GM23338 (cell line): Measurements from ENCODE around the gene GPATCH1. TPM values are rescaled to one million over a fixed set of nuclear protein-coding genes. Genes with fewer than 3 reads are reported as not detected.

Experiments used
- ATAC-seq: fragments of 200-7000 bp; cut with Tn5 transposase; 3 replicates; pipeline ENCODE4 v1.9.1; 2020
- DNase-seq: peaks from one replicate; pipeline ENCODE4 v3.0.0-alpha.2; 2015; ENCODE audit warnings: low spot score
- H2AFZ ChIP-seq: fragments of 200-600 bp; sonication (generic); 2 replicates; pipeline ENCODE4 v1.8.0; 2016; ENCODE audit warnings: antibody characterized with exemption, mild to moderate bottlenecking, moderate library complexity
- H3F3A ChIP-seq: fragments of 200-600 bp; sonication (generic); replicated peaks from 2 replicates; pipeline ENCODE4 v1.8.0; 2017; ENCODE audit warnings: antibody characterized with exemption, mixed run types, low read depth
- H3K27ac ChIP-seq: fragments of 200-600 bp; sonication (generic); 2 replicates; pipeline ENCODE4 v1.6.1; 2016; ENCODE audit warnings: low read depth
- H3K27me3 ChIP-seq: fragments of 200-600 bp; sonication (generic); 2 replicates; pipeline ENCODE4 v1.8.0; 2016; ENCODE audit warnings: mild to moderate bottlenecking, mixed run types, moderate library complexity; ENCODE audit not compliant: insufficient read depth
- H3K36me3 ChIP-seq: fragments of 200-600 bp; sonication (generic); 2 replicates; pipeline ENCODE4 v1.8.0; 2016; ENCODE audit warnings: mild to moderate bottlenecking; ENCODE audit not compliant: insufficient read depth
- H3K4me1 ChIP-seq: fragments of 200-600 bp; sonication (generic); 2 replicates; pipeline ENCODE4 v1.8.0; 2016; ENCODE audit warnings: mild to moderate bottlenecking, moderate library complexity; ENCODE audit not compliant: insufficient read depth
- H3K4me2 ChIP-seq: fragments of 200-600 bp; sonication (generic); 2 replicates; pipeline ENCODE4 v1.7.1; 2017; ENCODE audit warnings: mixed run types
- H3K4me3 ChIP-seq: fragments of 200-600 bp; sonication (generic); 2 replicates; pipeline ENCODE4 v1.6.1; 2016; ENCODE audit warnings: mixed run types
- H3K79me2 ChIP-seq: fragments of 200-600 bp; sonication (generic); replicated peaks from 2 replicates; pipeline ENCODE4 v1.8.0; 2017; ENCODE audit warnings: mild to moderate bottlenecking; ENCODE audit not compliant: insufficient read depth
- H3K9me2 ChIP-seq: fragments of 200-600 bp; sonication (generic); 2 replicates; pipeline ENCODE4 v1.8.0; 2017; ENCODE audit not compliant: insufficient read depth
- H4K20me1 ChIP-seq: fragments of 200-600 bp; sonication (generic); replicated peaks from 2 replicates; pipeline ENCODE4 v1.8.0; 2017; ENCODE audit warnings: mild to moderate bottlenecking; ENCODE audit not compliant: insufficient read depth
- H3K27ac Mint-ChIP-seq: 2 replicates; pipeline ENCODE4 v1.8.0; 2020; ENCODE audit warnings: inconsistent platforms, mild to moderate bottlenecking, moderate library complexity, mixed read lengths
- H3K27me3 Mint-ChIP-seq: 3 replicates; pipeline ENCODE4 v1.8.0; 2022; ENCODE audit warnings: low read depth, mild to moderate bottlenecking, moderate library complexity, mixed read lengths, inconsistent platforms; ENCODE audit not compliant: insufficient read depth, poor library complexity
- H3K36me3 Mint-ChIP-seq: 3 replicates; pipeline ENCODE4 v1.8.0; 2021; ENCODE audit warnings: low read depth, mild to moderate bottlenecking, inconsistent platforms, moderate library complexity, mixed read lengths
- H3K4me1 Mint-ChIP-seq: 3 replicates; pipeline ENCODE4 v1.8.0; 2020; ENCODE audit warnings: mild to moderate bottlenecking, inconsistent platforms, mixed read lengths
- H3K4me3 Mint-ChIP-seq: 3 replicates; pipeline ENCODE4 v1.8.0; 2021; ENCODE audit warnings: moderate library complexity, mild to moderate bottlenecking, inconsistent platforms, mixed read lengths
- H3K9me3 Mint-ChIP-seq: 3 replicates; pipeline ENCODE4 v1.8.0; 2020; ENCODE audit warnings: moderate library complexity, mild to moderate bottlenecking, inconsistent platforms, mixed read lengths
- CREB1 ChIP-seq: fragments of 250-450 bp; sonication (Bioruptor Pico); IDR thresholded peaks from 2 replicates; pipeline ENCODE4 v1.5.0; 2020; ENCODE audit warnings: low read depth, mild to moderate bottlenecking, moderate library complexity
- EZH2 ChIP-seq: fragments of 200-600 bp; sonication (generic); IDR thresholded peaks from one replicate; pipeline ENCODE4 v1.8.0; 2017; ENCODE audit warnings: antibody characterized with exemption, mild to moderate bottlenecking, low read depth; ENCODE audit not compliant: unreplicated experiment
- EZH2phosphoT487 ChIP-seq: fragments of 200-600 bp; sonication (generic); IDR thresholded peaks from one replicate; pipeline ENCODE4 v1.8.1; 2018; ENCODE audit warnings: antibody characterized with exemption; ENCODE audit not compliant: unreplicated experiment
- JUNB ChIP-seq: IDR thresholded peaks from one replicate; pipeline ENCODE4 v1.6.1; 2016; ENCODE audit warnings: antibody characterized with exemption; ENCODE audit not compliant: unreplicated experiment
- NANOG ChIP-seq: IDR thresholded peaks from 2 replicates; pipeline ENCODE4 v1.6.1; 2016; ENCODE audit warnings: antibody characterized with exemption, borderline replicate concordance
- POLR2AphosphoS5 ChIP-seq: IDR thresholded peaks from 2 replicates; pipeline ENCODE4 v1.6.1; 2016; ENCODE audit warnings: antibody characterized with exemption, low read depth
- STAT1 ChIP-seq: IDR thresholded peaks from one replicate; pipeline ENCODE4 v1.6.1; 2016; ENCODE audit warnings: antibody characterized with exemption; ENCODE audit not compliant: unreplicated experiment
- ZNF114 ChIP-seq: fragments of 250-450 bp; sonication (Bioruptor Pico); IDR thresholded peaks from 2 replicates; pipeline ENCODE4 v1.5.0; 2020; ENCODE audit warnings: mild to moderate bottlenecking, moderate library complexity
- ZNF331 ChIP-seq: fragments of 250-450 bp; sonication (Bioruptor Pico); IDR thresholded peaks from 2 replicates; pipeline ENCODE4 v1.5.0; 2020; ENCODE audit warnings: low read depth, mild to moderate bottlenecking, moderate library complexity
- polyA plus RNA-seq: library from polyadenylated mRNA; unstranded; fragments of >200 nt; fragmentation: Nextera tagmentation; extraction: Ambion mirVana; gene quantifications from 2 replicates; pipeline ENCODE4 v1.2.1, GENCODE V29; 2016
- total RNA-seq: library from RNA; depleted of rRNA; stranded (reverse); fragments of >200 nt; shearing (Covaris generic); gene quantifications from 2 replicates; pipeline ENCODE4 v1.2.3, GENCODE V29; 2014
- TF ChIP-seq, protein P1 (sequence below): fragments of 250-450 bp; sonication (Bioruptor Pico); IDR thresholded peaks from 2 replicates; pipeline ENCODE4 v1.5.0; 2020; ENCODE audit warnings: mild to moderate bottlenecking, moderate library complexity
- TF ChIP-seq, protein P2 (sequence below): IDR thresholded peaks from 2 replicates; pipeline ENCODE4 v1.6.1; 2016; ENCODE audit warnings: antibody characterized with exemption
- TF ChIP-seq, protein P3 (sequence below): IDR thresholded peaks from one replicate; pipeline ENCODE4 v1.6.1; 2018; ENCODE audit warnings: antibody characterized with exemption; ENCODE audit not compliant: unreplicated experiment
- TF ChIP-seq, protein P4 (sequence below), 2 experiments: fragments of 200-600 bp in 1 of 2; sonication (generic) in 1 of 2; conservative IDR thresholded peaks; 2 replicates each; pipeline versions ENCODE4 v1.5.1 to v1.6.1; 2016 to 2017; ENCODE audit warnings: antibody characterized with exemption in 2 of 2, low read depth in 2 of 2, mild to moderate bottlenecking in 2 of 2, moderate library complexity in 1 of 2

Gene GPATCH1
- total and polyA plus RNA-seq, 2 experiments from 2014 or later = 12.0 to 13.6 TPM

DNA sequence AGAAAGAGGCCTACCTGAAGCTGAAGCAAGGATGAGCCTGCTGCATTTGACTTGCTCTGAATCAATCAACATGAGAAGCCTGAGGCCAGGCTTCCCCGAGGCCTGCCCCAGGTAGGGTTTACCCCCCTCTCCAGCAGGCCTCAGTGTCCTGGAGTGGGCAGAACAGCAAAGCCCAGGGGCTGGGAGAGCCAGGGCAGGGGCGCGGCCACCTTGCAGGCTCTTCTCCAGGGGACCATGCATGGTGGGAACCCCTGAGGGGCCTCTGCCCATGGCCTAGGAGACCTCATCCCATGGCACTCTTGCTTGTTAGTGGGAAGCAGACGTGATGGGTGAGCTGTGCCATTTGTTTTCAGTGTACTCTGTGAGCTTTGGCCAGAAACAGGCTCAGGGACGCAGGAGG, 93.2 kb downstream of the GPATCH1 start:
- H3K4me3 Mint-ChIP-seq = no peak overlapping the region; the same call in 2 of the 3 replicates
- H3K4me1 ChIP-seq = peaks cover 8% of the 10 kb centered on the region
- H3K36me3 ChIP-seq = no peaks in the 10 kb centered on the region
- ATAC-seq (no peak), DNase-seq (no peak)
- H3K9me2 ChIP-seq = no peaks in the 10 kb centered on the region
- peaks cover 3% of the 10 kb centered on the region; the same call in 2 of the 3 replicates for H3K9me3 Mint-ChIP-seq
- H3F3A ChIP-seq = peaks cover 5% of the 10 kb centered on the region; the same call in 1 of the 2 replicates
- peaks cover 4% of the 10 kb centered on the region; the same call in 1 of the 2 replicates for H4K20me1 ChIP-seq
- peaks cover 19% of the 10 kb centered on the region for H3K27me3 Mint-ChIP-seq
- H3K4me2 ChIP-seq = no peak overlapping the region
- H2AFZ ChIP-seq = no peak overlapping the region
- no peaks in the 10 kb centered on the region; the same call in 1 of the 2 replicates for H3K79me2 ChIP-seq
- H3K4me1 Mint-ChIP-seq = peaks cover 14% of the 10 kb centered on the region; the same call in 2 of the 3 replicates
- no peak overlapping the region for H3K4me3 ChIP-seq
- H3K27me3 ChIP-seq = peaks cover 15% of the 10 kb centered on the region
- no peak overlapping the region for H3K27ac ChIP-seq
- no peak overlapping the region for H3K27ac Mint-ChIP-seq
- H3K36me3 Mint-ChIP-seq = peaks cover 5% of the 10 kb centered on the region; the same call in 2 of the 3 replicates
- no peak for TF ChIP-seq POLR2AphosphoS5
- TF ChIP-seq CREB1 = no peak
- TF ChIP-seq, protein P1, sequence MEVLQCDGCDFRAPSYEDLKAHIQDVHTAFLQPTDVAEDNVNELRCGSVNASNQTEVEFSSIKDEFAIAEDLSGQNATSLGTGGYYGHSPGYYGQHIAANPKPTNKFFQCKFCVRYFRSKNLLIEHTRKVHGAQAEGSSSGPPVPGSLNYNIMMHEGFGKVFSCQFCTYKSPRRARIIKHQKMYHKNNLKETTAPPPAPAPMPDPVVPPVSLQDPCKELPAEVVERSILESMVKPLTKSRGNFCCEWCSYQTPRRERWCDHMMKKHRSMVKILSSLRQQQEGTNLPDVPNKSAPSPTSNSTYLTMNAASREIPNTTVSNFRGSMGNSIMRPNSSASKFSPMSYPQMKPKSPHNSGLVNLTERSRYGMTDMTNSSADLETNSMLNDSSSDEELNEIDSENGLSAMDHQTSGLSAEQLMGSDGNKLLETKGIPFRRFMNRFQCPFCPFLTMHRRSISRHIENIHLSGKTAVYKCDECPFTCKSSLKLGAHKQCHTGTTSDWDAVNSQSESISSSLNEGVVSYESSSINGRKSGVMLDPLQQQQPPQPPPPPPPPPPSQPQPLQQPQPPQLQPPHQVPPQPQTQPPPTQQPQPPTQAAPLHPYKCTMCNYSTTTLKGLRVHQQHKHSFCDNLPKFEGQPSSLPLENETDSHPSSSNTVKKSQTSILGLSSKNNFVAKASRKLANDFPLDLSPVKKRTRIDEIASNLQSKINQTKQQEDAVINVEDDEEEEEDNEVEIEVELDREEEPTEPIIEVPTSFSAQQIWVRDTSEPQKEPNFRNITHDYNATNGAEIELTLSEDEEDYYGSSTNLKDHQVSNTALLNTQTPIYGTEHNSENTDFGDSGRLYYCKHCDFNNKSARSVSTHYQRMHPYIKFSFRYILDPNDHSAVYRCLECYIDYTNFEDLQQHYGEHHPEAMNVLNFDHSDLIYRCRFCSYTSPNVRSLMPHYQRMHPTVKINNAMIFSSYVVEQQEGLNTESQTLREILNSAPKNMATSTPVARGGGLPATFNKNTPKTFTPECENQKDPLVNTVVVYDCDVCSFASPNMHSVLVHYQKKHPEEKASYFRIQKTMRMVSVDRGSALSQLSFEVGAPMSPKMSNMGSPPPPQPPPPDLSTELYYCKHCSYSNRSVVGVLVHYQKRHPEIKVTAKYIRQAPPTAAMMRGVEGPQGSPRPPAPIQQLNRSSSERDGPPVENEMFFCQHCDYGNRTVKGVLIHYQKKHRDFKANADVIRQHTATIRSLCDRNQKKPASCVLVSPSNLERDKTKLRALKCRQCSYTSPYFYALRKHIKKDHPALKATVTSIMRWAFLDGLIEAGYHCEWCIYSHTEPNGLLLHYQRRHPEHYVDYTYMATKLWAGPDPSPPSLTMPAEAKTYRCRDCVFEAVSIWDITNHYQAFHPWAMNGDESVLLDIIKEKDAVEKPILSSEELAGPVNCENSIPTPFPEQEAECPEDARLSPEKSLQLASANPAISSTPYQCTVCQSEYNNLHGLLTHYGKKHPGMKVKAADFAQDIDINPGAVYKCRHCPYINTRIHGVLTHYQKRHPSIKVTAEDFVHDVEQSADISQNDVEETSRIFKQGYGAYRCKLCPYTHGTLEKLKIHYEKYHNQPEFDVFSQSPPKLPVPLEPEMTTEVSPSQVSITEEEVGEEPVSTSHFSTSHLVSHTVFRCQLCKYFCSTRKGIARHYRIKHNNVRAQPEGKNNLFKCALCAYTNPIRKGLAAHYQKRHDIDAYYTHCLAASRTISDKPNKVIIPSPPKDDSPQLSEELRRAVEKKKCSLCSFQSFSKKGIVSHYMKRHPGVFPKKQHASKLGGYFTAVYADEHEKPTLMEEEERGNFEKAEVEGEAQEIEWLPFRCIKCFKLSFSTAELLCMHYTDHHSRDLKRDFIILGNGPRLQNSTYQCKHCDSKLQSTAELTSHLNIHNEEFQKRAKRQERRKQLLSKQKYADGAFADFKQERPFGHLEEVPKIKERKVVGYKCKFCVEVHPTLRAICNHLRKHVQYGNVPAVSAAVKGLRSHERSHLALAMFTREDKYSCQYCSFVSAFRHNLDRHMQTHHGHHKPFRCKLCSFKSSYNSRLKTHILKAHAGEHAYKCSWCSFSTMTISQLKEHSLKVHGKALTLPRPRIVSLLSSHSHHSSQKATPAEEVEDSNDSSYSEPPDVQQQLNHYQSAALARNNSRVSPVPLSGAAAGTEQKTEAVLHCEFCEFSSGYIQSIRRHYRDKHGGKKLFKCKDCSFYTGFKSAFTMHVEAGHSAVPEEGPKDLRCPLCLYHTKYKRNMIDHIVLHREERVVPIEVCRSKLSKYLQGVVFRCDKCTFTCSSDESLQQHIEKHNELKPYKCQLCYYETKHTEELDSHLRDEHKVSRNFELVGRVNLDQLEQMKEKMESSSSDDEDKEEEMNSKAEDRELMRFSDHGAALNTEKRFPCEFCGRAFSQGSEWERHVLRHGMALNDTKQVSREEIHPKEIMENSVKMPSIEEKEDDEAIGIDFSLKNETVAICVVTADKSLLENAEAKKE = no peak
- TF ChIP-seq ZNF114 = no peak
- no peak for TF ChIP-seq ZNF331 (CRISPR knock-in tag)
- TF ChIP-seq, protein P2, sequence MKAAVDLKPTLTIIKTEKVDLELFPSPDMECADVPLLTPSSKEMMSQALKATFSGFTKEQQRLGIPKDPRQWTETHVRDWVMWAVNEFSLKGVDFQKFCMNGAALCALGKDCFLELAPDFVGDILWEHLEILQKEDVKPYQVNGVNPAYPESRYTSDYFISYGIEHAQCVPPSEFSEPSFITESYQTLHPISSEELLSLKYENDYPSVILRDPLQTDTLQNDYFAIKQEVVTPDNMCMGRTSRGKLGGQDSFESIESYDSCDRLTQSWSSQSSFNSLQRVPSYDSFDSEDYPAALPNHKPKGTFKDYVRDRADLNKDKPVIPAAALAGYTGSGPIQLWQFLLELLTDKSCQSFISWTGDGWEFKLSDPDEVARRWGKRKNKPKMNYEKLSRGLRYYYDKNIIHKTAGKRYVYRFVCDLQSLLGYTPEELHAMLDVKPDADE = no peak
- TF ChIP-seq, protein P3, sequence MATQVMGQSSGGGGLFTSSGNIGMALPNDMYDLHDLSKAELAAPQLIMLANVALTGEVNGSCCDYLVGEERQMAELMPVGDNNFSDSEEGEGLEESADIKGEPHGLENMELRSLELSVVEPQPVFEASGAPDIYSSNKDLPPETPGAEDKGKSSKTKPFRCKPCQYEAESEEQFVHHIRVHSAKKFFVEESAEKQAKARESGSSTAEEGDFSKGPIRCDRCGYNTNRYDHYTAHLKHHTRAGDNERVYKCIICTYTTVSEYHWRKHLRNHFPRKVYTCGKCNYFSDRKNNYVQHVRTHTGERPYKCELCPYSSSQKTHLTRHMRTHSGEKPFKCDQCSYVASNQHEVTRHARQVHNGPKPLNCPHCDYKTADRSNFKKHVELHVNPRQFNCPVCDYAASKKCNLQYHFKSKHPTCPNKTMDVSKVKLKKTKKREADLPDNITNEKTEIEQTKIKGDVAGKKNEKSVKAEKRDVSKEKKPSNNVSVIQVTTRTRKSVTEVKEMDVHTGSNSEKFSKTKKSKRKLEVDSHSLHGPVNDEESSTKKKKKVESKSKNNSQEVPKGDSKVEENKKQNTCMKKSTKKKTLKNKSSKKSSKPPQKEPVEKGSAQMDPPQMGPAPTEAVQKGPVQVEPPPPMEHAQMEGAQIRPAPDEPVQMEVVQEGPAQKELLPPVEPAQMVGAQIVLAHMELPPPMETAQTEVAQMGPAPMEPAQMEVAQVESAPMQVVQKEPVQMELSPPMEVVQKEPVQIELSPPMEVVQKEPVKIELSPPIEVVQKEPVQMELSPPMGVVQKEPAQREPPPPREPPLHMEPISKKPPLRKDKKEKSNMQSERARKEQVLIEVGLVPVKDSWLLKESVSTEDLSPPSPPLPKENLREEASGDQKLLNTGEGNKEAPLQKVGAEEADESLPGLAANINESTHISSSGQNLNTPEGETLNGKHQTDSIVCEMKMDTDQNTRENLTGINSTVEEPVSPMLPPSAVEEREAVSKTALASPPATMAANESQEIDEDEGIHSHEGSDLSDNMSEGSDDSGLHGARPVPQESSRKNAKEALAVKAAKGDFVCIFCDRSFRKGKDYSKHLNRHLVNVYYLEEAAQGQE = no peak
- TF ChIP-seq, protein P4, sequence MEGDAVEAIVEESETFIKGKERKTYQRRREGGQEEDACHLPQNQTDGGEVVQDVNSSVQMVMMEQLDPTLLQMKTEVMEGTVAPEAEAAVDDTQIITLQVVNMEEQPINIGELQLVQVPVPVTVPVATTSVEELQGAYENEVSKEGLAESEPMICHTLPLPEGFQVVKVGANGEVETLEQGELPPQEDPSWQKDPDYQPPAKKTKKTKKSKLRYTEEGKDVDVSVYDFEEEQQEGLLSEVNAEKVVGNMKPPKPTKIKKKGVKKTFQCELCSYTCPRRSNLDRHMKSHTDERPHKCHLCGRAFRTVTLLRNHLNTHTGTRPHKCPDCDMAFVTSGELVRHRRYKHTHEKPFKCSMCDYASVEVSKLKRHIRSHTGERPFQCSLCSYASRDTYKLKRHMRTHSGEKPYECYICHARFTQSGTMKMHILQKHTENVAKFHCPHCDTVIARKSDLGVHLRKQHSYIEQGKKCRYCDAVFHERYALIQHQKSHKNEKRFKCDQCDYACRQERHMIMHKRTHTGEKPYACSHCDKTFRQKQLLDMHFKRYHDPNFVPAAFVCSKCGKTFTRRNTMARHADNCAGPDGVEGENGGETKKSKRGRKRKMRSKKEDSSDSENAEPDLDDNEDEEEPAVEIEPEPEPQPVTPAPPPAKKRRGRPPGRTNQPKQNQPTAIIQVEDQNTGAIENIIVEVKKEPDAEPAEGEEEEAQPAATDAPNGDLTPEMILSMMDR (conservative IDR thresholded peaks at IDR 0.05; ENCODE audit: low read depth in 2 of 2) = no peak
- no peak for TF ChIP-seq STAT1
- TF ChIP-seq EZH2 = no peak
- TF ChIP-seq EZH2phosphoT487 = no peak
- no peak for TF ChIP-seq JUNB
- TF ChIP-seq NANOG = no peak
